ENCODE results near the gene WASL. TPM values are rescaled to one million over a fixed set of nuclear protein-coding genes. Genes with fewer than 3 reads are reported as not detected.
A peak's percentile ranks its signal among the peaks of the same experiment; 100 is the strongest.

WASL gene
- total RNA-seq, 4 donors from 2014 or later: 32.6 to 40.0 (median 37.3) TPM

DNA sequence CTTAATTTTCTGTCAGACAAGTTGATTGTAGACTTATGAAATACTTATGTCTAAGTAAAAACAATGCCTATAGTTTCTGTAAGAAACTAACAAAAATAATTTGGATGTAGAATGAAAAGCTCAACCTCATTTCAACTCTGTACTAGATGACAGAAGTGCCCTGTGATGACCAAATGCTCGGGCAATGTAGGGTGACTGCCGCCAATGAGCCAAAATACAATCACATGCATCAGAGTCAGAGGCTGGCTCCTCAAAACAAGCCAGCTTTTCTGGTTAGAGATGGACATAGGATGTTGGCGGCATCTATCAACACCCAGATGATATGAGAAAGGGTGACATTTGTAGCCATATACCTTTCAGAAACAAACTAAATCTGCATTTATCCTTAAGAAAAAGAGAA, 69.2 kb downstream of the WASL start:
- H3K36me3 ChIP-seq: peaks cover 0 to 18% (median 0%) of the 10 kb centered on the region in 3 donors
- peaks cover 0 to 23% (median 0%) of the 10 kb centered on the region in 4 donors for H3K4me1 ChIP-seq
- no peak for DNase-seq (ENCODE audit: low spot score in 2 of 2)
- no peak for TF ChIP-seq EP300 (IDR thresholded peaks at IDR 0.05)
- no peak for TF ChIP-seq POLR2A (IDR thresholded peaks at IDR 0.05)
- TF ChIP-seq, protein P1, sequence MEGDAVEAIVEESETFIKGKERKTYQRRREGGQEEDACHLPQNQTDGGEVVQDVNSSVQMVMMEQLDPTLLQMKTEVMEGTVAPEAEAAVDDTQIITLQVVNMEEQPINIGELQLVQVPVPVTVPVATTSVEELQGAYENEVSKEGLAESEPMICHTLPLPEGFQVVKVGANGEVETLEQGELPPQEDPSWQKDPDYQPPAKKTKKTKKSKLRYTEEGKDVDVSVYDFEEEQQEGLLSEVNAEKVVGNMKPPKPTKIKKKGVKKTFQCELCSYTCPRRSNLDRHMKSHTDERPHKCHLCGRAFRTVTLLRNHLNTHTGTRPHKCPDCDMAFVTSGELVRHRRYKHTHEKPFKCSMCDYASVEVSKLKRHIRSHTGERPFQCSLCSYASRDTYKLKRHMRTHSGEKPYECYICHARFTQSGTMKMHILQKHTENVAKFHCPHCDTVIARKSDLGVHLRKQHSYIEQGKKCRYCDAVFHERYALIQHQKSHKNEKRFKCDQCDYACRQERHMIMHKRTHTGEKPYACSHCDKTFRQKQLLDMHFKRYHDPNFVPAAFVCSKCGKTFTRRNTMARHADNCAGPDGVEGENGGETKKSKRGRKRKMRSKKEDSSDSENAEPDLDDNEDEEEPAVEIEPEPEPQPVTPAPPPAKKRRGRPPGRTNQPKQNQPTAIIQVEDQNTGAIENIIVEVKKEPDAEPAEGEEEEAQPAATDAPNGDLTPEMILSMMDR (IDR thresholded peaks at IDR 0.05): no peak
- no peaks in the 10 kb centered on the region for H3K27me3 ChIP-seq
- no peak overlapping the region for H3K27ac ChIP-seq
- no peaks in the 10 kb centered on the region for H3K9me3 ChIP-seq
- WGBS, 2 donors: 88 to 90% methylated on average over 3 of the region's 3 CpGs
- H3K4me3 ChIP-seq: no peak overlapping the region

DNA sequence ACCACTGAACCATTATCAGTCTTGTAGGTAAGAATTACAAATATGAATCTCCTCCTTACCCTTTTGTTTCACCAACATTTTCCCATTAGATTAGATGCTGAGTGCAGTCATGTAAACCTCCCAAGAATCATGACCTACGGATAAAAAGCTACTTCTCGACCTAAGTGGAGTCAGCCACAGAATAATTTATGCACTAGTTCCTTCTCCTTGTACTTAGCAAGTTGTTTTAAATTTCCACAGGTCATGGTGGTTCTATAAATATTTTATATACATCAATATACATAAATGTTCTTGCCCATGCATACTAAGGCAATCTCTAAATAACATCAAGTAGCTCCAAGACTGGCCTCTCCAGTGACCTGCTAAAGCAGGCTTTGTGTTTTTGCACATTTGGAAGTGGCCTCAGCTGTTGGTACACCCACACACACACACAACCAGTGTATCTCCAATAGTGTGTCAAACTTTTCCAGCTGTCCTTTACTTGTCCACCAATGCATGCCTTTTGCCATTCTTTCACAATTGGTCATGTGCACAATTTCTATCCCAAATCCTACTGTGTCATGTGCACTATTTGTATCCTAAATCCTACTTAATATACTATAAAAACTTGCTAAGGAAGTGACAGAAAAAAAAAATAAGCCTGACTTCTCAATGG, 71.6 kb downstream of the WASL start:
- H3K27me3 ChIP-seq: no peaks in the 10 kb centered on the region
- no peak for DNase-seq (ENCODE audit: low spot score in 2 of 2)
- H3K4me3 ChIP-seq: no peak overlapping the region
- no peaks in the 10 kb centered on the region for H3K9me3 ChIP-seq
- peaks cover 0 to 25% (median 2%) of the 10 kb centered on the region in 4 donors for H3K4me1 ChIP-seq
- H3K27ac ChIP-seq: no peak overlapping the region
- peaks cover 0 to 7% (median 0%) of the 10 kb centered on the region in 3 donors for H3K36me3 ChIP-seq
- WGBS, 2 donors: 90 to 92% methylated on average over 2 of the region's 2 CpGs
- TF ChIP-seq POLR2A (IDR thresholded peaks at IDR 0.05) (no peak), EP300 (IDR thresholded peaks at IDR 0.05) (no peak)
- TF ChIP-seq, protein P1 (IDR thresholded peaks at IDR 0.05): no peak

- H3K27me3 ChIP-seq: no peaks in the 10 kb centered on the region
- peak in 1 of 2 donors; percentile 28 for TF ChIP-seq EP300 (IDR thresholded peaks at IDR 0.05)
- TF ChIP-seq, protein P1 (IDR thresholded peaks at IDR 0.05): no peak
- H3K4me1 ChIP-seq: peaks cover 0 to 22% (median 2%) of the 10 kb centered on the region in 4 donors
- no peak overlapping the region for H3K4me3 ChIP-seq
- no peaks in the 10 kb centered on the region for H3K9me3 ChIP-seq
- no peak overlapping the region for H3K27ac ChIP-seq
- no peak for DNase-seq (ENCODE audit: low spot score in 2 of 2)
- H3K36me3 ChIP-seq: no peaks in the 10 kb centered on the region
Observed at GRCh38 chr7:123675181-123675473, 73.7 kb downstream of the WASL start.

GRCh38 chr7:123674399-123675180, 74.2 kb downstream of the WASL start:
- no peak for DNase-seq (ENCODE audit: low spot score in 2 of 2)
- WGBS, 2 donors: 32 to 40% methylated on average over 2 of the region's 2 CpGs
- Histone ChIP-seq H3K36me3 (no peaks in the 10 kb centered on the region), H3K27ac (no peak overlapping the region), H3K4me3 (no peak overlapping the region), H3K9me3 (no peaks in the 10 kb centered on the region), H3K4me1 (peaks cover 0 to 22% (median 2%) of the 10 kb centered on the region in 4 donors), H3K27me3 (no peaks in the 10 kb centered on the region)
- TF ChIP-seq, protein P1 (IDR thresholded peaks at IDR 0.05): no peak
- TF ChIP-seq POLR2A (IDR thresholded peaks at IDR 0.05) (no peak), EP300 (IDR thresholded peaks at IDR 0.05) (no peak)

DNA sequence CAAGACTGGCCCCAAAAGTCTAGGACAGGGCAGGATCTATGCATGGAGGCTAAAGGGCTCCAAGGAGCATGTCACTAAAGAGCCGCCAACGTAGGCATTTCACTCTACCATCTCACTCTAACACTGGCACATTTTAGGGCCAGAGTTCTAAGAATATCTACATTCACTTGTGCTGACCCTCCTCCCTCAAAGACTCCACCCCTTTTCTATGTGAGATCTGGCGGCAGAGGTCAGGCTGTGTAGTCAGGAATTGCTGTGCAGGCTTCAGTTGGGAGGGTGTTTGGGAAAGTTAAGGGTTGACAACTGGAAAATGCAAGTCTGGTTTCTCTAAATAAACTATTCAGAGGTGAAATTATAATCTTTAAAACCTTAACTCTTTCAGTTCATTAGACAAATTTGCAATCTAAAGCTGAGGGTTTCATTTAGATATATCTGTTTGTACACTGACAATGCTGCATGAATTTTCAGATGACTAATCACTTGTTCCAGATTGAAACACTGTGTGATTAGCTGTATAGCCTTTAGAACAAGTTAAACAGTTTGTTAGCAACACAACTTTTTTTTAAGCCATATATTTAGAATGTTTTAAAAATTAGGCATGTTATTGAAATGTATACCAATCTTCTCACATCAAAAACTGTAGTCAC, 74.9 kb downstream of the WASL start:
- Histone ChIP-seq H3K4me1 (peaks cover 0 to 22% (median 2%) of the 10 kb centered on the region in 4 donors), H3K36me3 (no peaks in the 10 kb centered on the region), H3K9me3 (no peaks in the 10 kb centered on the region), H3K4me3 (no peak overlapping the region), H3K27ac (no peak overlapping the region), H3K27me3 (no peaks in the 10 kb centered on the region)
- 54 to 63% methylated on average over 3 of the region's 3 CpGs for WGBS, 2 donors
- no peak for DNase-seq (ENCODE audit: low spot score in 2 of 2)
- TF ChIP-seq, protein P1 (IDR thresholded peaks at IDR 0.05): no peak
- TF ChIP-seq POLR2A (IDR thresholded peaks at IDR 0.05) (no peak), EP300 (IDR thresholded peaks at IDR 0.05) (no peak)

Measured in tibial nerve (tissue), 4 donors.